Midbrain (tissue), 1 donor: ENCODE results near the gene FAM210B.
"Not testable (repeated sequence)": the region's sequence is repeated elsewhere in the genome, so short reads cannot be mapped to it uniquely, and the experiment has no call there.

ENCODE experiments used
- DNase-seq: peaks from one replicate; lab custom pipeline; 2025; lab: John Stamatoyannopoulos, UW

FAM210B gene

DNA sequence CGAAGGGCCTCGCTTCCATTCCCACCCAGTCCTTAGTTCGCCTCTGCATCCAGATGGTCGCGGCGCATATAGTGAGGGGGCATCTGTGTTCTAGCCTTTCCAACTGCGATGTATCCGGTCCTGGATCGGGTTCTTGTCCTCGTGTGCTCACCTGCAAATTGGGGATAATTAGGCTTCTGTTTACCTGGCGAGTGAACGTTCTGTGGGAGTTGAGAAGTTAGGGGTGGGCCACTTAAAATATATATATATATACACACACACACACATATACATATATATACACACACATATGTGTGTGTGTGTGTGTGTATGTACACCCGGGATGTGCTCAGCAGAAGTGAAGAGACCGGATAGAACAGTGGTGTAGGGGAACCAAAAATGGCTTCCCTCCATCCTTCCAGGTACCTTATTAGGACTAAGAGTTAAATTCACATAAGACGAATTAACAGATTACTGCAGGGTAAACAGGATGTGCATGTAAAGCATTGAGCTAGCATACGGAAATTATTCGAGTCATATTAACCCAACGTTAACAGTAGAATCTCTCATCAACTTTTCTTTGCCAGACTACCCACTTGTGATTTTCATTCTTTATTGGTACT is 34.2 kb downstream of the FAM210B start:
- DNase-seq: no peak

DNA sequence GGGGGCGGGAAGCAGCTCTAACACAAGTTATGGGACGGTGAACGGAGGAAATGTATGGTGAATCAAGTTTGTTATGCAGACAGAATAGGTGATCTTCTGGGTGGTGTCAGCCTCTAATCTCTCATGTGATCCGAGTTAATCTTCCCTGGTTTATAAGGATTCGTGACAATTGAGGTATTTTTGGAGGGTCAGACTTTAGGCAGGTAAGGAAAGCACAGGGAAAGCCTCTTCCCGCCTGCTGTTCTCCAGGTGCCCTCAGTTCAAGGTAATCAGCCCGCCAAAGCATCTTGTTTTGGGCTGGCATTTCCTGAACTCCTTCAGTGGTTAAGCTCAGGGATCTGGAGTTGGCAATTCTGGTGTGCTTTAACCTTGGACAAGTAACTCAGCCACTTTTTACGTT is 34.9 kb downstream of the FAM210B start:
- DNase-seq: no peak

DNA sequence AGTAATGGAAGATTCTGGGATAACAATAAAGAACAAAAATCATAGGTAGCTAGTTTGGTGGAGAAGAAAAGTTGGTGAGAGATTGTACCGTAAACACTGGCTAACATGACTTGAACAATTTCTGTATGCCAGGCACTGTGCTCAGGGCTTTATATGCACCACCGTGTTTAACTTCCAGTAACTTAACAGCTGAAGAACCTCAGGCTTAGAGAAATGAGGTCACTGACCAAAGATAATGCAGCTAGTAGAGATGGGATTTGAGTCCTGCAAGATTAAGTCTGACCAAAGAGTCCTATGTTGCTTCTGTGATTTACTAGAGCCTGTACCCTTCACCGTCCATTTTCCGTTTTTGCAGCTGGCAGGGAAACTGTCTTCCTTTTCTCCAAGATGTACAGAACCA is 36.4 kb downstream of the FAM210B start:
- no peak for DNase-seq

DNA sequence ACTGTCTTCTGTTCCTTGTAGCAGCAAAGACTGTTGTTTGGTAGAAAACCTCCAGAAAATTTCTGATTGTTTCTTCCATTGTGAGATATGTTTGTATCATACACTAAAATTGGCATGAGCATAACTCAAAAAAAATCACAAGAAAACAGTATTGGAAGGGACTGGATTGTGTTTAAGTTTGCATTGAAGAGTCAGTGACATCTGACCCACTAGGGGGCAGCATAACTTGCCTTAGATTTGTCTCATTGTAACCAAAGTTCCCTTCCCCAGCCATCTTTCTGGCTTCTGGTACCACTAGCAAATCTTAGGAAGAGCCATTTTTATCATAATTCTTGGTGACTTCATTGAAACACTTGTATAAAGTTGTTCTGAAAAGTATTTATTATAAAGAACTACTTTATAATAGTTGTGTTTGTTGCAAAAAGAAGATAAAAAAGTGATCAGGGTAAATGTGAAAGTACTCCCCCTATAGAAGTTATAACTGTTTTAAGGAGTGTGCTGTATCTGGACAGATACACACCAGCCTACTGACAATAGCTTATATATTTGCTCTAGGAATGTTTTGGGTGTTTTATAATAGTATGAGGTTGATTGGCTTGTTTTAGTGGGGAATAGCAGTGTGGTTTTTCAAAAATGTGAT is 41.3 kb downstream of the FAM210B start:
- peak; percentile 67 for DNase-seq

DNA sequence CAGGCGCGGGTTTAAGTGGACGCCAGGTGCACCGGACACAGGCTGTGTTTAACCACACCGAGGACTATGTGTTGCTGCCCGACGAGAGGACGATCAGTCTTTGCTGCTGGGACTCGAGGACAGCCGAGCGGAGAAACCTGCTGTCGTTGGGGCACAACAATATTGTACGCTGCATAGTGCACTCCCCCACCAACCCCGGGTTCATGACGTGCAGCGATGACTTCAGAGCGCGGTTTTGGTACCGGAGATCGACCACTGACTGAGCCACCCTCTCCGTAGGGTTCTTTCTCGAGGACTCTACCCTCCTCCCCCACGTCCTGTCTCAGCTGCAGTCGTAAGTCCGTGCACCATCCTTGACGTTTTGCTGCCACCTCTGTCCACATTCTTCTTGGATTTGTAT is 44.7 kb downstream of the FAM210B start:
- DNase-seq: no peak

DNA sequence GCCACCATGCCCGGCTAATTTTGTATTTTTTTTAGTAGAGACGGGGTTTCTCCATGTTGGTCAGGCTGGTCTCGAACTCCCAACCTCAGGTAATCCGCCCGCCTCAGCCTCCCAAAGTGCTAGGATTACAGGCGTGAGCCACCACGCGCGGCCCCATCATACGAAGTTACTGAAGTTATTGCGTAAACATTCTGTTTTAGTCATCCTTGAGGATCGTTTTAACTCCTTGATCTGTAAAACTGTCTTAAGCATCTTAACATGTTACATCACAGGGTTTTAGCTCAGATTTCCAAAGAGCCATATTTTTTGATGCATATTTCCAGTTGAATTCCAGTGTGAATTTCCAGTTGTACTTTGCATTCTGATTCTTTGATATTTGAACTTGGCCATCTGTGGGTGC is 46.6 kb downstream of the FAM210B start:
- DNase-seq: not testable (repeated sequence)

DNA sequence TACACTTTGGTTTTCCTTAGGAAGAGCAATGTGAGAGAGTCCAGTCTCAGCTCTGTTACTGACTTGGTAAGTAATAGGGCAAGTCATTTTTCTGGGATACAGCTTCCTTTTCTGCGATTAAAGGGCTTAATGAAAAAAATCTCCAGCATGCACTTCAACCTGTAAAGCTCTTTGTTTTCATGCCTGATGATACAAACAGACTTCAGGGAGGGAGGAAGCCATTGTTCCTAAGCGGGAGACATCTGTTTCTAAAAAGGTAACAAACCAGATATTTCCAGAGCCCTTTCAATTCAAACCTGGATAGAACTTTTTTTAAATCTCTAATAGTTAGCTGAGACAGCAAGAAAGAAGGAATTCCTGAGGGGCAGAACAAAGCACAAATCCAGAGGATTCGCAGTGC is 48.1 kb downstream of the FAM210B start:
- DNase-seq: no peak

DNA sequence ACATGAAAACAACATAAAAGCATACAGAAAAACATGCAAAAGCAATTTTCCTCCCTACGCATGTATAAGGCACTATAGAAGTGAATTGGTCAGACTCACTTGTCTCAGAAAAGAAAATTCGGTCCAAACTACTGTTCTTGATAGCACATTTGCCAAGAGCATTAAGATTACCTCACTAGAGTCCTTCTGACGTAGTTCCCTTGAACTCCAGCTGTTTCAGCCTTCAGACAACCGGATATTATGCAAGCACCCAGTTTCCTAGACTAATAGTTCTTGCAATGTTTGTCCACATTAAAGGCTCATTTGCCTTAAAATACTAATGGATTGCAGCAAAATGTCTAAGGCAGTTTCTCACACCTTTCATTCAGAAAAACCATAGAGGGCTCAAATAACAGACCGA is 50.7 kb downstream of the FAM210B start:
- DNase-seq: no peak

DNA sequence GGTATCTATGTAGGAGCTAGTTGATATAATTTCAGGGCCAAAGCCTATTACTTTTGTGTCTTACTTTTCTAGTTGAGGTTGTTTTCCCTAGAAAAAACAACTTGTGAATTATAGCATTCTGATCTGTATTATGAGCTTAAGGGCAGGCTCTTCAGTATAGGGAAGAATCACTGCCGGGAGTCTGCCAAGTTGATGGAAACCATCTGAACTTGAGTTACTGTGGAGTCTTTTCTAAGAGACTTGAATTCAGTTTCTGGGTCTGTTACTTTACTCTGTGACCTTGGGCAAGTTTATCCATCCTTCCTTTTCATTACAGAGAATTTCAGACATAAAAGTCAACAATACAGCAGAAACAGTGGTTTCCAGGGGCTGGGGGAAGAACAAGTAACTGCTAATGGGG is 51.2 kb downstream of the FAM210B start:
- no peak for DNase-seq

DNA sequence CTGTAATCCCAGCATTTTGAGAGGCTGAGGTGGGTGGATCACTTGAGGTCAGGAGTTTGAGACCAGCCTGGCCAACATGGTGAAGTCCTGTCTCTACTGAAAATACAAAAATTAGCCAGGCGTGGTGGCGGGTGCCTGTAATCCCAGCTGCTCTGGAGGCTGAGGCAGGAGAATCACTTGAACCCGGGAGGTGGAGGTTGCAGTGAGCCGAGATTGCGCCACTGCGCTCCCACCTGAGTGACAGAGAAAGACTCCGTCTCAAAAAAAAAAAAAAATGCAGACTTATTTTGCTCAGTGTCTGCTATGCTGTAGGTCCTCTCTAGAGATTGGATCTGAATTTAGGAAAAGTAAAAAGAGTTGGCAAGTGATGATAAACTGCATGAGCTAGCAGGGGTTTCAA is 52.5 kb downstream of the FAM210B start:
- DNase-seq: not testable (repeated sequence)

DNA sequence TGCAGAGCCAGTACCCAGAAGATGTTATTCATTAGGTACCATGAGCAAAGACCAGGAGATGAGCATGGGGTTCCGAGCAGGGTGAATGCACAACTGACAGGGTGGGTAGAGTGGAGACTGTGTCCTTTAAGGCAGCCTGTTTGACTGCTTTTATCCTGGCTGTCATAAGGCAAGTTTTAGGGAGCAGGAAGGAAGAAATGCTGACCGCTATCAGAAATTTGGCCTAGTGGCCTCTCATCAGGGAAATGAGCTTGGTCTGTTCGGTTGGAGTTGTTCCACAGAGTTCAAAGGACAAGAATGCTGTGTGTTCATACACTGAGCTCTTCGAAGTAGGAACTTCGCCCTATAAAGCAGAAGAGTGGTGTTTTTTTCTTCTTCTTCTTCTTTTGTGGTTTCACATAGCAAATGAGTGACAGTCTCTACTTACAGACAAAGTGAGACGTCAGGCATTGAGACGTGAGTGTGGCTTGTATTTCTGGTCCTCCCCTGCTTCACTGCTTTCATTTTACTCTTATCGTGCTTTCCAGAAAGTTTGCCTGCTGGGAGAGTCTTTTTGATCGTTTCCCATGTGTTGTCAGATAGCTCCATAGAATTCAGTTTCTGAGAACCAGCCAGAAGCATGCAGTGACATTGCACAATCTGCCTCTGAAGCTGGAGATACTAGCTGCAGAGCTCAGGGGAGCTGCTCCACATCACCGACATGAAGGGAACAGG is 53.1 kb downstream of the FAM210B start, which contains the start of gene CASS4:
TSS of gene CASS4 (plus strand) at position 502 of the 714 bp plus-strand sequence. CDS start at position 701, 199 bp downstream.
- peak; percentile 39 for DNase-seq

DNA sequence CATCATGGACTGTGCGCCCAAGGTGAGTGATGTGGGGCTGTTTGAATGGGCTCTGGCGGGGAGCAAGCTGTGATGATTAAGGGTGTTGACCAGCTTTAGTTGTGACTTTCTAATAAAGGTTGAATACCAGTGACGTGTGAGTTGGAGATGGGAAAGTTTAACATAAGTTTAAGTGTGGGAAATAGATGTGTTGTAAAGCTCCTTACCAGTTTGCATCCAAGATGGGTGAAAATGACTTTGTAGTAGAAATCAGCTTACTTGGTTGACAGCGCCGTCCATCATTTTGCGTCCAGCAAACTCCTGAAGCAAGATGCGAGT is 53.7 kb downstream of the FAM210B start:
- DNase-seq: no peak

DNA sequence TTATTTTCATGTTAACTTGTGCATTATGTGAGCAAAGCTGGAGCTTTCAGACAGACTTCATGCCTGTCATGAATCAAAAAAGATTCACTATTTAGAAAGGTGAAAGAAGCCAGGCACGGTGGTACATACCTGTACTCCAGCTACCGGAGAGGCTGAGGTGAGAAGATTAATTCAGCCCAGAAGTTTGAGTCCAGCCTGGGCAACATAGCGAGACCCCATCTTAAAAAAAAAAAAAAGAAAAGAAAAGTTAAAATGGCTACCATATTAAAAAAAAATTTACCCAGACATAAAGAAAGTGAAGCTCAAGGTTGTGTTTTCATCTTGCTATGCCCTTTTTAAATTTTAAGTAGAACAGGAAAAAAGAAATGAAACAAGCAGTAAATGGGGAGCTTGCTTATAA is 54.2 kb downstream of the FAM210B start:
- DNase-seq: no peak

DNA sequence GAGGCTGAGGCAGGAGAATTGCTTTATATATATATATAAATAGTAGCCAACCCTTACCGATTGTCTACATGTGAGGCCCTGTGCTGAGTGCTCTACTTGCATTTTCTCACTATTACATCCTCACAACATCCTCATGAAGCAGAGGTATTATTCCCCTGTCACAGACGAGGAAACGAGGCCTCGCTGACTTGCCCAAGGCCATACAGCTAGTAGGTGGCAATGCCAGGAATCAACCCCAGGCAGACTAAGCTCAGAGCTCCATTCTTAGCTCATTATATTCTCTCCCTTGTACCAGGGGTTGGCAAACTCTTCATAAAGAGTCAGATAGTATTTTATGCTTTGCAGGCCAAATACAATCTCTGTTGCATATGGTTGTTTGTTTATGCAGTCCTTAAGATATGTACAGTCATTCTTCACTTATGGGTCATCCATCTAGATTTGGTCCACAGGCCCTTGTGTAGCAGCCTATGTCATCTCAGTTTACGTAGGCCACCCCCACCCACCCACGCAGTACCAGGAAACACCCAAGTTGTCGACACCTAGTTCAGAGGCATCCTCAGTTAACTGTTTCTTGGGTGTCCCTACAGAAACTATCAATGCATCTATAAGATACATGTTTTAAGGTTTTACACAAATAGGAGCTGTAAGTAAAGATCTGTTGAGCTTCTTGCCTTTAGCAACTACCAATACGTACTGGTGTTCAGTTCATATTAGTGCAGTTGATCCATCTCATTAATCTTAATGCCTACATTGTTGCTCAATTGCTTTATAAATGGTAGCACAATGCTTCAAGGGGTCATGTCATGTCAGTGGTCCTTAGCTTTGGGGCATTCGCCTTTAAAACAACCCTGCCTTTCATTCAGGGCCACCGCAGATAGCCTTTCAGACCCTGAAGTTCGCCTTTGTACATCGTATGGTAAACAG is 56.3 kb downstream of the FAM210B start:
- no peak for DNase-seq

DNA sequence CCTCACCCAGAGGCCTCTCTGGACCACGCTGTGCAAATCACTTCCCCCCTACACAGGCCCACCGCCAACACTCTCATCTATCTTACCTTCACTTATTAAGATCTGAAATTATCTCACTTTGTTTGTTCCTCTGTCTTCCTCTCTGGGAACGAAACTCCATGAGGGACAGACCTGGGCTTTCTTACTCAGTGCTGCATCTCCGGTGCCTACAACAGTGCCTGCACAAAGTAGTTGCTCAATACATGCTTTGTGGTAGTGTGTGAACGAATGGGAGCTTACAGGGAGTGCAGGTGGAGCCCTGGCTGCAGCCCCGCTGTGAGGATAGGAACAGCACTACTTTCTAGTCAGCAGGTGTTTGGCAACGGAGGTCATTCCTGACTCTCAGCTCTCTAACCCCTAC is 58.6 kb downstream of the FAM210B start:
- no peak for DNase-seq

DNA sequence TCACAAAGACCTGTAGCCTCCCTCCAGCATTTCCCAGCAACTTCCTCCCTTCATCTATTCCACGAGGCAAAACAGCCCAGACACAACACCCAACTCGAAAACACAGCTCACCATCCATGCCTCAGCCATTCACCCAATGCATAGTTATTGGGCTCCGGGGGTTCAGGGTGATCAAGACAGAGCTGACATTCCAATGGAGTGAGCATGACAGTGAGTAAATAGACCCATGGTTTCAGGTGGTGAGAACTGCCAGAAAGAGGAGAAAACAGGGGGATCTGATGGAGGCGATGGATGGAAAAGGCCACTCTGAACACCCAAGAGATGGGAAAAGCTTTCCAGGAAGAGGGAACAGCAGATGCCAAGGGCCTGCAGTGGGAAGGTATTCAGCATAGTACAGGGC is 59.1 kb downstream of the FAM210B start:
- DNase-seq: no peak
